ENCODE data around the gene MCRIP2. TPM values are rescaled to one million over a fixed set of nuclear protein-coding genes. Genes with fewer than 3 reads are reported as not detected.

MCRIP2 gene
- total RNA-seq, 4 donors from 2014 or later = 20.8 to 37.7 (median 32.4) TPM

DNA sequence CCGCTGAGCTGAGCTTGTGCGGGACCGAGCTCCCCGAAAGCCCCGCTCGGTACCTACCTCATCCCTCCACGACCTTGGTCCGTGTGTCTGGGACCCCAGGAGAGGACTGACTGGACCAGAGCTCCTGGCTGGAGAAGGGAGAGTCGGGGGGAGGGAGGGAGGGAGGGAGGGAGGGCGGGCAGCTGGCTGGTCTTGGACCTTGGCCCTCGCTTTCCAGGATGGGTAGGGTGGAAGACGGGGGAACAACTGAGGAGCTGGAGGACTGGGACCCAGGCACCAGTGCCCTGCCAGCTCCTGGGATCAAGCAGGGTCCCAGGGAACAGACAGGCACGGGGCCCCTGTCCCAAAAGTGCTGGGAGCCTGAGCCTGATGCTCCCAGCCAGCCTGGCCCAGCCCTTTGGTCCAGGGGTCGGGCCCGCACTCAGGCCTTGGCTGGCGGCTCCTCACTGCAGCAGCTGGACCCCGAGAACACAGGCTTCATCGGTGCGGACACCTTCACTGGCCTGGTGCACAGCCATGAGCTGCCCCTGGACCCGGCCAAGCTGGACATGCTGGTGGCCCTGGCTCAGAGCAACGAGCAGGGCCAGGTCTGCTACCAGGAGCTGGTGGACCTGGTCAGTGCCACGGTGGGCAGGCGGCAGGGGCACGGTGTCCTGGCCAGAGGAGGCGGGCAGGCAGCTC, 34.4 kb downstream of the MCRIP2 start:
- Histone ChIP-seq H3K9me3 (no peaks in the 10 kb centered on the region), H3K36me3 (peaks cover 0 to 38% (median 0%) of the 10 kb centered on the region in 3 donors), H3K4me3 (peak overlapping the region in 2 of 4 donors; percentile 15 to 33), H3K27ac (peak overlapping the region in 2 of 4 donors; percentile 17 to 48), H3K4me1 (peaks cover 0 to 36% (median 19%) of the 10 kb centered on the region in 4 donors), H3K27me3 (no peaks in the 10 kb centered on the region)
- DNase-seq (ENCODE audit: low spot score in 2 of 2) = no peak
- 17 to 28% methylated on average over 14 to 18 of the region's 25 CpGs for WGBS, 2 donors
- TF ChIP-seq, protein P1, sequence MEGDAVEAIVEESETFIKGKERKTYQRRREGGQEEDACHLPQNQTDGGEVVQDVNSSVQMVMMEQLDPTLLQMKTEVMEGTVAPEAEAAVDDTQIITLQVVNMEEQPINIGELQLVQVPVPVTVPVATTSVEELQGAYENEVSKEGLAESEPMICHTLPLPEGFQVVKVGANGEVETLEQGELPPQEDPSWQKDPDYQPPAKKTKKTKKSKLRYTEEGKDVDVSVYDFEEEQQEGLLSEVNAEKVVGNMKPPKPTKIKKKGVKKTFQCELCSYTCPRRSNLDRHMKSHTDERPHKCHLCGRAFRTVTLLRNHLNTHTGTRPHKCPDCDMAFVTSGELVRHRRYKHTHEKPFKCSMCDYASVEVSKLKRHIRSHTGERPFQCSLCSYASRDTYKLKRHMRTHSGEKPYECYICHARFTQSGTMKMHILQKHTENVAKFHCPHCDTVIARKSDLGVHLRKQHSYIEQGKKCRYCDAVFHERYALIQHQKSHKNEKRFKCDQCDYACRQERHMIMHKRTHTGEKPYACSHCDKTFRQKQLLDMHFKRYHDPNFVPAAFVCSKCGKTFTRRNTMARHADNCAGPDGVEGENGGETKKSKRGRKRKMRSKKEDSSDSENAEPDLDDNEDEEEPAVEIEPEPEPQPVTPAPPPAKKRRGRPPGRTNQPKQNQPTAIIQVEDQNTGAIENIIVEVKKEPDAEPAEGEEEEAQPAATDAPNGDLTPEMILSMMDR (IDR thresholded peaks at IDR 0.05) = no peak
- TF ChIP-seq EP300 (IDR thresholded peaks at IDR 0.05) = no peak
- TF ChIP-seq POLR2A (IDR thresholded peaks at IDR 0.05) = no peak

DNA sequence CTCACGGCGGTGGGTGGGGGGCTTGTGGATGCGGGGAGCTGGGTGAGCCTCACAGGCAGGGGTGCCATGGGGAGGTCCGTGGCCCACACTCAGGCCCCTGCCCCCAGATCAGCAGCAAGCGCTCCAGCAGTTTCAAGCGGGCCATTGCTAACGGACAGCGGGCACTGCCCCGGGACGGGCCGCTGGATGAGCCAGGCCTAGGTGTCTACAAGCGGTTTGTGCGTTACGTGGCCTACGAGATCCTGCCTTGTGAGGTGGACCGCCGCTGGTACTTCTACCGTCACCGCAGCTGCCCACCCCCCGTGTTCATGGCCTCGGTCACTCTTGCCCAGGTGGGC, 34.9 kb downstream of the MCRIP2 start:
- Histone ChIP-seq H3K27me3 (no peaks in the 10 kb centered on the region), H3K27ac (no peak overlapping the region), H3K9me3 (no peaks in the 10 kb centered on the region), H3K36me3 (peaks cover 0 to 37% (median 0%) of the 10 kb centered on the region in 3 donors), H3K4me1 (peaks cover 0 to 41% (median 24%) of the 10 kb centered on the region in 4 donors), H3K4me3 (no peak overlapping the region)
- no peak for DNase-seq (ENCODE audit: low spot score in 2 of 2)
- WGBS, 2 donors = 79 to 86% methylated on average over 18 to 20 of the region's 21 CpGs
- TF ChIP-seq POLR2A (IDR thresholded peaks at IDR 0.05) = no peak
- TF ChIP-seq EP300 (IDR thresholded peaks at IDR 0.05) = no peak
- TF ChIP-seq, protein P1 (IDR thresholded peaks at IDR 0.05) = no peak

DNA sequence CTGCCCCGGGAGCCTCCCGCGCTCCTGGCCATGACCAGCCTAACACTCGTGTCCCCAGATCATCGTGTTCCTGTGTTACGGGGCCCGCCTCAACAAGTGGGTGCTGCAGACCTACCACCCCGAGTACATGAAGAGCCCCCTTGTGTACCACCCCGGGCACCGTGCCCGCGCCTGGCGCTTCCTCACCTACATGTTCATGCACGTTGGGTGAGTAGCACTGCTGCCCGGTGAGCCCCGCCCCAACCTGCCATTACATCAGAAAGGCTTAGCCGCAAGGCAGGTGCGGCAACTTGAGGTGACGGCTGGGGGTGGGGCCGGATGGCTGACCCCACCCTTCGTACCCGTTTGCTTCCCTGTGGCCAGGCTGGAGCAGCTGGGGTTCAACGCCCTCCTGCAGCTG, 35.3 kb downstream of the MCRIP2 start:
- Histone ChIP-seq H3K27me3 (no peaks in the 10 kb centered on the region), H3K4me3 (no peak overlapping the region), H3K27ac (no peak overlapping the region), H3K36me3 (peaks cover 0 to 37% (median 3%) of the 10 kb centered on the region in 3 donors), H3K9me3 (no peaks in the 10 kb centered on the region), H3K4me1 (peaks cover 0 to 45% (median 28%) of the 10 kb centered on the region in 4 donors)
- WGBS, 2 donors = 73 to 82% methylated on average over 18 to 21 of the region's 23 CpGs
- no peak for DNase-seq (ENCODE audit: low spot score in 2 of 2)
- TF ChIP-seq EP300 (IDR thresholded peaks at IDR 0.05) (no peak), POLR2A (IDR thresholded peaks at IDR 0.05) (no peak)
- TF ChIP-seq, protein P1 (IDR thresholded peaks at IDR 0.05) = no peak

DNA sequence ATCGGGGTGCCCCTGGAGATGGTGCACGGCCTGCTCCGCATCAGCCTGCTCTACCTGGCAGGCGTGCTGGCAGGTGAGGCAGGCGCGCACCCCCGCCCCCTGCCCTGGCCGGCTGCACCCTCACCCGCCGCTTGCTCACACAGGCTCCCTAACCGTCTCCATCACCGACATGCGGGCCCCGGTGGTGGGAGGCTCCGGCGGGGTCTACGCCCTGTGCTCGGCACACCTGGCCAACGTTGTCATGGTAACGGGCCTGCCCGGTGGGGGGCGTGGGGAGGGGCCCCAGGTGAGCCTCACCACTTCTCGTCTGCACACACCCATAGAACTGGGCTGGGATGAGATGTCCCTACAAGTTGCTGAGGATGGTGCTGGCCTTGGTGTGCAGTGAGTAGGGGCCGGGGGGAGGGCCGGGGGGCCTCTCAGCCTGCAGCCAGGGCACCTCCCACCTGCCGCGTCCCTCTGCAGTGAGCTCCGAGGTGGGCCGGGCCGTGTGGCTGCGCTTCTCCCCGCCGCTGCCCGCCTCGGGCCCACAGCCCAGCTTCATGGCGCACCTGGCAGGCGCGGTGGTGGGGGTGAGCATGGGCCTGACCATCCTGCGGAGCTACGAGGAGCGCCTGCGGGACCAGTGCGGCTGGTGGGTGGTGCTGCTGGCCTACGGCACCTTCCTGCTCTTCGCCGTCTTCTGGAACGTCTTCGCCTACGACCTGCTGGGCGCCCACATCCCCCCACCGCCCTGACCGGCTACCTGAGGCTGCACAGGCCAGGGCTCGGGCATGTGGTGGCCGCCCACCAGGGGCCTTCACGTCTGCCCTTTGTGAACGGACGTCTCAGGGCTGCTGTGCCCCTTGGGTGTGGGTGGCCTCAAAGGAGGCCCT, 35.9 kb downstream of the MCRIP2 start:
- H3K4me1 ChIP-seq = peaks cover 0 to 51% (median 32%) of the 10 kb centered on the region in 4 donors
- peaks cover 0 to 37% (median 9%) of the 10 kb centered on the region in 3 donors for H3K36me3 ChIP-seq
- no peaks in the 10 kb centered on the region for H3K27me3 ChIP-seq
- DNase-seq (ENCODE audit: low spot score in 2 of 2) = no peak
- WGBS, 2 donors = 58 to 62% methylated on average over 30 to 42 of the region's 57 CpGs
- no peak overlapping the region for H3K4me3 ChIP-seq
- no peak for TF ChIP-seq EP300 (IDR thresholded peaks at IDR 0.05)
- TF ChIP-seq, protein P1 (IDR thresholded peaks at IDR 0.05) = no peak
- TF ChIP-seq POLR2A (IDR thresholded peaks at IDR 0.05) = no peak
- no peak overlapping the region for H3K27ac ChIP-seq
- H3K9me3 ChIP-seq = no peaks in the 10 kb centered on the region

Measured in tibial nerve (tissue), 4 donors.